NCI-H128 (cell line): Measurements from ENCODE around the gene NPBWR2.
"Not testable (repeated sequence)": the region's sequence is repeated elsewhere in the genome, so short reads cannot be mapped to it uniquely, and the experiment has no call there.

Experiments
- DNase-seq: peaks from one replicate; lab custom pipeline; 2025; ENCODE audit not compliant: unreplicated experiment; lab: John Stamatoyannopoulos, UW

The NPBWR2 gene

GRCh38 chr20:64087226-64087825, 20.0 kb downstream of the NPBWR2 start:
- DNase-seq, result not testable (repeated sequence)

GRCh38 chr20:64086801-64087200, 20.6 kb downstream of the NPBWR2 start:
- DNase-seq, result no peak

GRCh38 chr20:64084685-64085152, 22.6 kb downstream of the NPBWR2 start:
- DNase-seq, result no peak

- DNase-seq, result no peak
Measured at GRCh38 chr20:64083804-64084684, 23.3 kb downstream of the NPBWR2 start, which contains the start of gene LKAAEAR1. TSS of gene LKAAEAR1 (minus strand) at chr20:64084398. CDS start at chr20:64084219, 179 bp downstream.

DNA sequence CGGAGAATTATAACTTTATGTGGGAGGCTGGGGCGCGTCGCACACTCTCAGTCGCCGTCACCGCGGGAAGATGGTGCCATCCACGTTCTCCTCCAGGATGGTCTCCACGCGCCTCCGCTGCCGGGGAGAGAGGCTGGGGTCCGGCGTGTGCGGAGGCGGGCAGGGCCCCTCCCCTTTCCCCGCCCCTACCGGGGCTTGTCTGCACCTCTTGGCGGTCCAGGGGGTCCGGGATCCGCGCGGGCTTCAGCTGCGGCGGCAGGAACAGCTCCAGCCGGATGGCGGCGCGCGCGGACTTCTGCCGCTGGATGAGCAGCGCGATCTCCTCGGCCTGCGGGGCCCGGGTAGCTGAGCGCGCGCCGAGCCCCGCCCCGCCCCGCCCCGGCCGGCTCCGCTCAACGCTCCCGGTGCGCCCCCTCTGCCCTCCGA, 24.0 kb downstream of the NPBWR2 start:
- DNase-seq, result peak; percentile 56

GRCh38 chr20:64082820-64083377, 24.5 kb downstream of the NPBWR2 start:
- no peak for DNase-seq

- no peak for DNase-seq
Measured at GRCh38 chr20:64082126-64082731, 25.1 kb downstream of the NPBWR2 start.

DNA sequence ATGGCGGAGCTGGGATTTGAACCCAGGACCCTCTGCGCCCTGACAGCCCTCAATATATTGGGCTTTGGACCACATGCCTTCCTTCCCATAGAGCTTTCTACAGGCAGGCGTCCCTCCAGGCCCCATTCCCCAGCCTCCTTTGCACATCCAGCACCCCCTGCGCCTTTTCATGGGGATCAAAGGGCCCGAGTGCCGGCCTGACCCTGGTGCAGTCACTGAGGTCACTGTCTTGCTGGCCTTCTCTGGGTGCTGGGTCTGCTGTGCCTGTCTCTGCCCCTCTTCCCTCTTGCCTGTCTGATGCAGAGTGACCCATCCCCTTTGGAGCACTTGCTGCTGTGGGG, 25.8 kb downstream of the NPBWR2 start:
- no peak for DNase-seq

DNA sequence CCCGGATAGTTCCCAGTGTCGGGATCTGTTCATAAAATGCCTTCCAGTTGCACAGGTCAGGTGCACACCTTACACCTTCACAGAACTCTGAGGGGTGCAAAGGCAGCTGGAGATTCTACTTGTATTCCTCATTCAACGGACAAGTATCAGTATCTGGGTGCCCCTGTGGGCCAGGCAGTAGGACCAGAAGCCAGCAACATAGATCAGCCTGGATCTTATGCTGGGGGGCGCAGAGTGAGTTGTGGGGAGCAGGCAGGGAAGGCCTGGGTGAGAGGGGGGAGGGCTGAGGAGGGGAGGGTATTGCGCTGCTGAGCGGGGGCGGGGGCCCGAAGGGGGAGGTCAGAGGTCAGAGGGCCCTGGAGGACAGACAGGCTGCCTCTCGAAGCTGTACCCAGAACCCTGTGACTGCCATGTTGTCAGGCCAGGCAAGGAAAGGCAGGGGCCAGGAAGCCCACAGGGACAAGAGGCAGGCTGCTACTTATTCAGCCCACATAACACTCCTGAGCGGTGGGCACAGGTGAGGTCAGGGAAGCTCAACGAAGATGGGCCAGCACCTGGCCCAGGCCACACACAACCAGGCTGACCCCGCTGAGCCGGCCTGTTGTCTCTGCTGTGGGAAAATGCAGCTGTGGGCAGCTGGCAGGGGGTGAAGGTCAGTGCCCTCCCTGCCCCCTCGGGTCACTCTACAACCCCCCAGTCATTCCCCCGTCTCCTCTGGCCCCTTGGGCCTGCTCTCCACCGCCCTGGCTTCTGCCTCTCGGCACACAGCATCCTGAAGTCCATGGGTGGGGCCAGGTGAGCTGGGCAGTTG, 26.3 kb downstream of the NPBWR2 start:
- no peak for DNase-seq

DNA sequence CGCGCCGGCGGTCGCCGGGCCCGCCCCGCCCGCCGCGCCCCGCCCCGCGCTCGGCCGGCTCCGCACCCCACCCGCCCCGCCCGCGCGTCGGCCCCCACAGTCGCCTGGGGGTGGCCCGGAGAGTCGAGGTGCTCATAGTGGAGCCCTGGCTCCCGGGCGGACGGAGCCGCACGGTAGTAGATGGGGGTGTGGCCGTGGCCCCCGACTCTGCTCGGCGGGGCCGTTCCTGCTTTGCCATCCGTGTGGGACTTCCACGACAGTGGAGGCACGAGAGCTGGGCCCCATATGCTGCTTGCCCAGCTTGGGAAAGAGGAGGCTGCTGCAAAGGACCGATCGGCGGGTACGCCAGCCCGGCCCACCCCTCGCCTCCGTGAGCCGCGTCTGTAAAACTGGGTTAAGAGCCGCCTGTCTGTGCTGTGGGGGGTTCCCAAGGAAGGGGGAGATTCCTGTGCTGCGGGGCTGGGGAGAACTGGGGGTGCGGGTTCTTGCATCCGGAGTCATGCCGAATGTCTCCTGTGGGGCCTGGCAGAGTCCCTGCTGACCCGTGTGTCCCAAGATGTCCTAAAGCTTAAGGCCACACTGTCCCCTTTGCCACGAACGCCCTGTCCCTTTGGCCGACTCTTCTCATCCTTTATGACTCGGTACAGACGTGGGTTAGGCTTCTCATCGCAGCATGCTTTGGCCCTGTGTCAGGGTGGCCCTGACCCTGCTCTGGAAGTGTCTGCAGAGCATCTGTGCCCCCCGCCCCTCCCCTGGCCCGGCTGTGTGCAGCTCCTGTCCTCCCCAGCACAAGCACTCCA, 27.2 kb downstream of the NPBWR2 start, which contains the start of gene OPRL1:
Gene OPRL1 (plus strand): TSS at position 70 of the 800 bp plus-strand sequence. CDS start 12,639 bp downstream, outside the sequence.
- no peak for DNase-seq

DNA sequence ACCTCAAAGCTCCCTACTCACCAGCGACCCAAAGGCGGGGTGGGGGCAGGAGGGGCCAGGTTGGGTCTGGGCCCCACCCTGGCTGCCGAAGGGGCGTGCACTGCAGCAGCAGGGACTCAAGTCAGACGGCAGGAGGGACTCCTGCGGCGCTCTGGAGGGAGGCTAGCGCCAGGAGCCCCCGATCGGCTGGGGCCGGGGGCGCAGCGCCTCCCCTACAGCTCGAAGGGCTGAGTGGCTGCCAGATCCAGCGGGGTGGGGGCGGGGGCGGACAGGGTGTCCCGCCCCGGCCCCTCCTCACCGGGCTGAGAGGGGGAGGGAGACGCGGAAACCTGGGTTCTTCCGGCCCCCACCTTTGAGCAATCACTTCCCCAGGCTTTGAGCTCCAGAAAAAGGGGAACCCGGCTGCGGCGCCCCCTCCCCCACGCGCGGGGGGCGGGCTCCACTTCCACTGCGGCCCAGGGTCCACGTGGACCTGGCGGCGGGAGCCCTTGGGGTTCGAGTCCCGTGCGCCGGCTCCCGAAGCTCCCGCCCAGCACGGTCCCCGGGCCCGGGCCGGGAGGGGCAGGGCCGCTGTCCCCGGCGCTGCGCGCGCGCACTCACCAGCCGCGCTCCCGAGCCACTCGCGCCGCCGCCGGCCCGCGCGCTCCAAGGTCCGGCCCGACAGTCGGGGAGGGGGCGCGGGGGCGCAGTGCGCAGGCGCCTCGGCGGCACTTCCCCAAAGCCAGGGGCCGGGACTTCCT, 27.9 kb downstream of the NPBWR2 start, which contains the start of gene RGS19:
Gene RGS19 (minus strand): TSS at position 246 of the 740 bp plus-strand sequence. CDS start 2,632 bp downstream, outside the sequence.
- DNase-seq, result no peak

GRCh38 chr20:64078934-64079272, 28.5 kb downstream of the NPBWR2 start:
- DNase-seq, result no peak

- no peak for DNase-seq
Measured at GRCh38 chr20:64077876-64078551, 29.4 kb downstream of the NPBWR2 start.

DNA sequence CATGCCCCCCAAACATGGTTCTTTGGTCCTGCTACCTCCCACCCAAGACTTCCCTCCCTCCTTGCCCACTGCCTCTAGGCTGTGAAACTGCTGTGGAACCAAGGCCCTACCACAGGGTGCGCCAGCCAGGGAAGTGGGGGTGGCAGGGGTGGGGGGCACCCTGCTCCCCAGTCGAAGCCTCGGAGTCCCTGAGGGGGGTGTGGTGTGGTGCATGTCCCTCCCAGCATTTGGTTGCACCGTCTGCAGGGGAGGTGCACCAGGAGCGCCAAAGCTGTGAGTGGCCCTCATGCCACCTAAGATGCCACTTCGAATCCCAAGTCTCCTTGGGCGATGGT, 29.9 kb downstream of the NPBWR2 start:
- no peak for DNase-seq

DNA sequence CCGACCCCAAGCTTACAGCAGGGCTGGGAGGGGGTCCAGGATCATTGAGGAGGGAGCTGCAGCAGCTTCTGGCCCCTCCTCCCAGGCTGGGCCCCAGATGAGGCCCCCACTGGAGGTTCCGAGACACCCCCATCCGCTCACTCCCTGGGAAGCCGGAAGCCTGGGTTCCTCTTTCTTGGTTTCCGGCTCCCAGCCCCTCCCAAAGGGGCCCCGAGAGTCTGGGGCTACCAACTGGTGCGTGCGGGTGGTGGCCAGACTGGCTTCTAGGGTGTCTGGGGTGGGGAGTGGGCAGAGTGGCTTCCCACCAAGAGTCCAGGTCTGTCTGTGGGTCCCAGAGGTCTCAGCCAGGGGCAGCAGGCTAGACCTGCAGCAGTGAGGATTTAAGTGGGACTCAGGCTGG, 30.3 kb downstream of the NPBWR2 start:
- DNase-seq, result no peak

GRCh38 chr20:64076061-64076997, 31.0 kb downstream of the NPBWR2 start:
- DNase-seq, result no peak

DNA sequence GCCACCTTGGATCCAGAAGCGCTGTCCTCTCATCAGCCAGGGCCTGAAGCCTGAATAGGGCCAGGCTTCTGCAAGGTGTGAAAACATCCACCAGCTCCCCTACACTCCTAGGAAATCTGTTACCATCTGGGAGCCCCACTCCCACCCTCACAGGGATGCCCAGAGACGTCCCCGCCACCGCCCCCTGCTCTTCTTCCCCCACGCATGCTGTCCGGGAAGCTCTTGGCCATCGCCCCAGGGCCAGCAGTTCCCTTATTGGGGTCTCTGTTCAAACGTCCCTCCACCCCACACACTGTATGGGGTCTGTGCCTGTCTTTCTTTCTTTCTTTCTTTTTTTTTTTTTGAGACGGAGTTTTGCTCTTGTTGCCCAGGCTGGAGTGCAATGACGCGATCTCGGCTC, 31.8 kb downstream of the NPBWR2 start:
- no peak for DNase-seq

DNA sequence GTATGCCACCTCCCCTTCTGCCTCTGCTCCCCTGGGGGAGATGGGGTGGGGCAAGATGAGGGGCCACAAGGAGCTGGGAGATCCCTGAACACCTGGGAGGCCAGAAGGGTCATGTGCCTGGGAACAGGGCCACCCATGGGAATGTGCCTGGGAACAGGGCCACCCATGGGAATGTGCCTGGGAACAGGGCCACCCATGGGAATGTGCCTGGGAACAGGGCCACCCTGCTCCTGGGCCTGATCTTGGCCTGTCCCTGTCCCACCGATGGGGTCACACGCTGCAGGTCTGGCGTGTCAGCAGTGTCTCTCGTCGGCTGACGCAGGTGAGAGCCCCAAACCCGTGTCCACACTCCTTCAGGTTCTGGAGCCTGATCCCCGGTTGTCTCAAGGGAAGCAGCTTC, 32.4 kb downstream of the NPBWR2 start:
- no peak for DNase-seq
